ENCODE data around the gene CCDC92. TPM values are rescaled to one million over a fixed set of nuclear protein-coding genes. Genes with fewer than 3 reads are reported as not detected.

The CCDC92 gene
- total RNA-seq, 3 donors from 2014 or later = 17.7 to 47.2 (median 25.6) TPM

DNA sequence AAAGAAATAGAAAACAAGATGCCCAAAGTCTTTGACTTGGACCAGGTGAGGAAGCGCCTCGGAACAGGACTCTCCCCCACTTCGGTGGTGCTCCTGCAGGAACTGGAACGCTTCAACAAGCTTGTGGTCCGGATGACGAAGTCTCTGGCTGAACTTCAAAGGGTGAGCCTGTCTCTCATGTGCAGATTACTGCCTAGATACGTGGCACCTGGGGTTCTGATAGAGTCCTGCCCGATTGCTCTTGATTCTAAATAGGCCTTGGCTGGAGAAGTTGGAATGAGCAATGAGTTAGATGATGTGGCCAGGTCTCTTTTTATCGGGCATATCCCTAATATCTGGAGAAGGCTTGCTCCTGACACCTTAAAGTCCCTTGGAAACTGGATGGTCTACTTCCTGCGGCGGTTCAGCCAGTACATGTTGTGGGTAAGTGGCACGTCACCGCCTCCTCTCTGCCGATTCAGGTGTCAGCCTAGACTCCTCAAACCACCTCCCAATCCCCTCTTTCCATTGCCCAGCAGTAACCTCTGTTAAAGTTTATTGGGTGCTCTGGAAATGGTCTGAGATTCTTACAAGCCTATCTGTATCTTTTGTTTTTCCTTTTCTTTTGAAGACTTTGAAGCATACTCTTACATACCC, 40.8 kb downstream of the CCDC92 start:
- TF ChIP-seq, protein P1, sequence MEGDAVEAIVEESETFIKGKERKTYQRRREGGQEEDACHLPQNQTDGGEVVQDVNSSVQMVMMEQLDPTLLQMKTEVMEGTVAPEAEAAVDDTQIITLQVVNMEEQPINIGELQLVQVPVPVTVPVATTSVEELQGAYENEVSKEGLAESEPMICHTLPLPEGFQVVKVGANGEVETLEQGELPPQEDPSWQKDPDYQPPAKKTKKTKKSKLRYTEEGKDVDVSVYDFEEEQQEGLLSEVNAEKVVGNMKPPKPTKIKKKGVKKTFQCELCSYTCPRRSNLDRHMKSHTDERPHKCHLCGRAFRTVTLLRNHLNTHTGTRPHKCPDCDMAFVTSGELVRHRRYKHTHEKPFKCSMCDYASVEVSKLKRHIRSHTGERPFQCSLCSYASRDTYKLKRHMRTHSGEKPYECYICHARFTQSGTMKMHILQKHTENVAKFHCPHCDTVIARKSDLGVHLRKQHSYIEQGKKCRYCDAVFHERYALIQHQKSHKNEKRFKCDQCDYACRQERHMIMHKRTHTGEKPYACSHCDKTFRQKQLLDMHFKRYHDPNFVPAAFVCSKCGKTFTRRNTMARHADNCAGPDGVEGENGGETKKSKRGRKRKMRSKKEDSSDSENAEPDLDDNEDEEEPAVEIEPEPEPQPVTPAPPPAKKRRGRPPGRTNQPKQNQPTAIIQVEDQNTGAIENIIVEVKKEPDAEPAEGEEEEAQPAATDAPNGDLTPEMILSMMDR (IDR thresholded peaks at IDR 0.05) = no peak
- H3K4me1 ChIP-seq (ENCODE audit: low read depth) = no peaks in the 10 kb centered on the region
- intact Hi-C loops (cut with DNase I, micrococcal nuclease) = no loop called here
- ATAC-seq = no peak
- no peaks in the 10 kb centered on the region for H3K36me3 ChIP-seq (ENCODE audit: low read depth)
- H3K4me3 ChIP-seq = no peak overlapping the region
- H3K9me3 ChIP-seq = no peaks in the 10 kb centered on the region
- DNase-seq = no peak

DNA sequence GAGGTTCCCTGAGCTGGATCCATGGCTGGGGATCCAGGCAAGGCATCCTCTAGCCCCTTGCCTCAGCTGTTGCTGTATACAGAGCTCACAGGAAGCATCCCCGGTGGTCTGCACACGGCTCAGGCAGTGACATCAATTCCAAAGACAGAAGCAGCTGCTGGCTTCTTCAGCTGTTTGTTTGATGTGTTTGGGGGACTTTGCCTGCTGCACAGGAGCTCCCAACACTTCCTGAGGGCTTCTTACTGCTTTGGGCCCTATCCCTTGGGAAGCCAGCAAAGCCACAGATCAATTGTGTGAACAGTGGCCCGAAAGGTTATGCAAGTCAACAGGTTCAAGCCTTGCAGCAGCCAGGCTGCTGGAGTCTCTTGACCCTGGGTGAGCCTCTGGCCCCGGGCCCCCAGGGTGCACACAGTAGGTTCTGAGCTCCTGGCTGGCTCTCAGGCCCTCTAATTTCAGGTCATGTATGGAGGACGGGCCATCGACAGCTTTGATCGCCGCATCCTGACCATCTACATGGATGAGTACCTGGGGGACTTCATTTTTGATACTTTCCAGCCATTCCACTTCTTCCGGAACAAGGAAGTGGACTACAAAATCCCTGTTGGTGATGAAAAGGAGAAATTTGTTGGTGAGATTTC, 42.6 kb downstream of the CCDC92 start:
- Histone ChIP-seq H3K4me1 (ENCODE audit: low read depth) (no peaks in the 10 kb centered on the region), H3K36me3 (ENCODE audit: low read depth) (no peaks in the 10 kb centered on the region), H3K4me3 (no peak overlapping the region), H3K9me3 (no peaks in the 10 kb centered on the region)
- no peak for DNase-seq
- TF ChIP-seq, protein P1 (IDR thresholded peaks at IDR 0.05) = no peak
- intact Hi-C loops (cut with DNase I, micrococcal nuclease) = no loop called here
- ATAC-seq = no peak

DNA sequence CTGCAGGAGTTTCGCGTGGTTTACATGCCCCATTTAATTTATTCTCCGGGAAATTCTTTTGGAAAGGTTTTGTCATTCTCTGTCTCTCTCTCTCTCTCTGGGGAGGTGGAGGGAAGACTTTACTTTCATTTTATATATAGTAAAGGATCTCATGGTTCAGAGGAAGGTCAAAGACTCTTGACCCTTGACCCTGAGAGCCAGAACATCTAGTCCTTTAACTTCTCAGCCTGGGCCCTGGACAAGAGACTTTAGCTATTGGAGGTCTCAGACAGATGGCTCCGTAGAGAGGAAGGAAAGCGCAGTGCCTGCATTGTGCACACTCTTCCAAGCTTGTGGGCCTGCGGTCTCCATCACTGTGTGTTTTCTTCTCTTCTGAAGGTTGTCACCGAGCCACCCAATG, 43.7 kb downstream of the CCDC92 start:
- TF ChIP-seq, protein P1 (IDR thresholded peaks at IDR 0.05) = no peak
- Histone ChIP-seq H3K4me1 (ENCODE audit: low read depth) (no peaks in the 10 kb centered on the region), H3K36me3 (ENCODE audit: low read depth) (no peaks in the 10 kb centered on the region), H3K4me3 (no peak overlapping the region), H3K9me3 (no peaks in the 10 kb centered on the region)
- intact Hi-C loops (cut with DNase I, micrococcal nuclease) = no loop called here
- DNase-seq (no peak), ATAC-seq (no peak)

DNA sequence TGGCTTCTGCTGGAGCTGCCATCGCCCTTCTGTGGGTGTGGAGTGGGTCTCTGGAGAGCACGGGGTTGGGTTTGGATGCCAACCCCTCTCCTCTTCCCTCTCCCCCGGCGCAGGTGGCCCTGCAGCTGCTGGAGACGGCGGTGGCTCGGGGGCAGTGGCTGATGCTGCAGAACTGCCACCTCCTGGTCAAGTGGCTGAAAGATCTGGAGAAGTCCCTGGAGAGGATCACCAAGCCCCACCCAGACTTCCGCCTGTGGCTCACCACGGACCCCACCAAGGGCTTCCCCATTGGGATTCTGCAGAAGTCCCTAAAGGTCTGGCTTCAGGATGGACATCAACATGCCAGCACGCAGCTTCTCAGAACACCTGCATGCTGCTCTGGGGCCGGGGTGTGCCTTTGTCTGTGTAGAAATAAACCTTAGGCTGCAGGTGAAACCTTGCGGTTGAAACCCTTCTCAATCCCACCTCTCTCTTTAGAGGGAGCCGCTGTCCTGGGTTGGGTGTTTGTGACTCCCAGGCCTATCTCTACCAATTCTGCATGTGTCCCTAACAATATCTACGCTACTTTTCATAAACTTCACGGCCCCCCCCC, 44.3 kb downstream of the CCDC92 start:
- Histone ChIP-seq H3K4me1 (ENCODE audit: low read depth) (no peaks in the 10 kb centered on the region), H3K9me3 (no peaks in the 10 kb centered on the region), H3K36me3 (ENCODE audit: low read depth) (no peaks in the 10 kb centered on the region), H3K4me3 (no peak overlapping the region)
- TF ChIP-seq, protein P1 (IDR thresholded peaks at IDR 0.05) = no peak
- no peak for ATAC-seq
- intact Hi-C loops (cut with DNase I, micrococcal nuclease) = no loop called here
- DNase-seq = no peak

DNA sequence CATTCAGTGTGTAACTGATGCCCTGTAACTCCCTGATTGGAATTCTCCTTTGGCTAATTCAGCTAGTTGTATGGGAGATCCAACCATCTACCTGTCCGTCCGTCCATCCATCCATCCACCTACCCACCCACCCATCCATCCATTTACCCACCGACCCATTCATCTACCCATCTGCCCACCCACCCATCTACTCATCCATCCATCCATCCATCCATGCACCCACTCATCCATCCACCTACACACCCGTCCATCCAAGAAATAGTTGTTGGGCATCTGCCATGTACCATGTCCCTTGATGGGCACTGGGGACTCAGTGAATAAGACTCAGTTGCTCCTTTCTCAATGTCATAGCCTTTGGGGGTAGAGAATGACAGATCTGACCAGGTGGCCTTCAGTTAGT, 48.1 kb downstream of the CCDC92 start:
- no peaks in the 10 kb centered on the region for H3K36me3 ChIP-seq (ENCODE audit: low read depth)
- TF ChIP-seq, protein P1 (IDR thresholded peaks at IDR 0.05) = no peak

More for the DNA sequence above, 48.1 kb downstream of the CCDC92 start:
- no peak for ATAC-seq
- no peak for DNase-seq
- intact Hi-C loops (cut with DNase I, micrococcal nuclease) = no loop called here
- H3K4me1 ChIP-seq (ENCODE audit: low read depth) = no peaks in the 10 kb centered on the region
- H3K9me3 ChIP-seq = no peaks in the 10 kb centered on the region
- H3K4me3 ChIP-seq = no peak overlapping the region
